D721Med (cell line): ENCODE measurements around the gene MS4A4E.

ENCODE experiments used
- DNase-seq: peaks from one replicate; pipeline ENCODE4 v3.0.0; 2011; ENCODE audit warnings: low spot score; ENCODE audit not compliant: insufficient read length
- FAIRE-seq: peaks from 2 replicates; lab custom pipeline; 2011; peaks lifted over from hg19 to GRCh38; lab: Jason Lieb, UNC
- CTCF ChIP-seq: IDR thresholded peaks from 2 replicates; pipeline ENCODE4 v1.5.1; 2012; ENCODE audit warnings: mild to moderate bottlenecking, control low read depth; ENCODE audit not compliant: insufficient read depth; ENCODE audit errors: missing control alignments

The MS4A4E gene

GRCh38 chr11:60252213-60253108, 9.5 kb upstream of the MS4A4E start:
- no peak for DNase-seq
- TF ChIP-seq CTCF: no peak
- no peak for FAIRE-seq

GRCh38 chr11:60251485-60252212, 8.7 kb upstream of the MS4A4E start:
- TF ChIP-seq CTCF: peak; percentile 36
- FAIRE-seq (no peak), DNase-seq (no peak)

- FAIRE-seq (no peak), DNase-seq (no peak)
- no peak for TF ChIP-seq CTCF
Observed at GRCh38 chr11:60241786-60242185, 1.2 kb downstream of the MS4A4E start.

GRCh38 chr11:60240662-60241061, 2.3 kb downstream of the MS4A4E start:
- FAIRE-seq (no peak), DNase-seq (no peak)
- TF ChIP-seq CTCF: no peak

GRCh38 chr11:60235321-60235720, 7.6 kb downstream of the MS4A4E start:
- no peak for FAIRE-seq
- no peak for DNase-seq
- TF ChIP-seq CTCF: no peak

GRCh38 chr11:60230681-60231080, 12.3 kb downstream of the MS4A4E start:
- TF ChIP-seq CTCF: no peak
- FAIRE-seq: no peak
- no peak for DNase-seq

GRCh38 chr11:60222141-60222540, 20.8 kb downstream of the MS4A4E start:
- DNase-seq (no peak), FAIRE-seq (no peak)
- no peak for TF ChIP-seq CTCF
